NB4 (cell line): ENCODE results near the gene RAB39B.

Experiments
- MAX ChIP-seq: IDR thresholded peaks from 2 replicates; pipeline ENCODE4 v1.6.1; 2011; ENCODE audit warnings: low read depth, low read length
- MYC ChIP-seq: IDR thresholded peaks from 2 replicates; pipeline ENCODE4 v1.6.1; 2011; ENCODE audit warnings: low read depth, low read length
- POLR2A ChIP-seq: IDR thresholded peaks from 2 replicates; pipeline ENCODE4 v1.6.1; 2011; ENCODE audit warnings: mild to moderate bottlenecking; ENCODE audit not compliant: insufficient read length; ENCODE audit errors: extremely low read depth
- TF ChIP-seq, protein P1 (sequence below): IDR thresholded peaks from one replicate; pipeline ENCODE4 v1.5.1; 2012; ENCODE audit warnings: low read depth, low read length

GRCh38 chrX:155242300-155242699 is 22.0 kb downstream of the RAB39B start:
- TF ChIP-seq, protein P1, sequence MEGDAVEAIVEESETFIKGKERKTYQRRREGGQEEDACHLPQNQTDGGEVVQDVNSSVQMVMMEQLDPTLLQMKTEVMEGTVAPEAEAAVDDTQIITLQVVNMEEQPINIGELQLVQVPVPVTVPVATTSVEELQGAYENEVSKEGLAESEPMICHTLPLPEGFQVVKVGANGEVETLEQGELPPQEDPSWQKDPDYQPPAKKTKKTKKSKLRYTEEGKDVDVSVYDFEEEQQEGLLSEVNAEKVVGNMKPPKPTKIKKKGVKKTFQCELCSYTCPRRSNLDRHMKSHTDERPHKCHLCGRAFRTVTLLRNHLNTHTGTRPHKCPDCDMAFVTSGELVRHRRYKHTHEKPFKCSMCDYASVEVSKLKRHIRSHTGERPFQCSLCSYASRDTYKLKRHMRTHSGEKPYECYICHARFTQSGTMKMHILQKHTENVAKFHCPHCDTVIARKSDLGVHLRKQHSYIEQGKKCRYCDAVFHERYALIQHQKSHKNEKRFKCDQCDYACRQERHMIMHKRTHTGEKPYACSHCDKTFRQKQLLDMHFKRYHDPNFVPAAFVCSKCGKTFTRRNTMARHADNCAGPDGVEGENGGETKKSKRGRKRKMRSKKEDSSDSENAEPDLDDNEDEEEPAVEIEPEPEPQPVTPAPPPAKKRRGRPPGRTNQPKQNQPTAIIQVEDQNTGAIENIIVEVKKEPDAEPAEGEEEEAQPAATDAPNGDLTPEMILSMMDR = no peak
- TF ChIP-seq POLR2A (no peak), MAX (no peak), MYC (no peak)
